Dendritic cell treated with granulocyte-macrophage colony-stimulating factor and Interleukin-4, amounts not matched to agents 40 ng/mL and 50 ng/mL, for 4 days (primary cell): Measurements from ENCODE around the gene KRTAP10-7.
"Not testable (repeated sequence)": the region's sequence is repeated elsewhere in the genome, so short reads cannot be mapped to it uniquely, and the experiment has no call there.

Experiments
- H3K27ac Mint-ChIP-seq: one replicate; pipeline ENCODE4 v1.8.0; 2022; ENCODE audit warnings: mild to moderate bottlenecking, mixed read lengths
- H3K27me3 Mint-ChIP-seq: one replicate; pipeline ENCODE4 v1.8.0; 2022; ENCODE audit warnings: mild to moderate bottlenecking, mixed read lengths
- H3K36me3 Mint-ChIP-seq: one replicate; pipeline ENCODE4 v1.8.0; 2022; ENCODE audit warnings: low read depth, mixed read lengths
- H3K4me1 Mint-ChIP-seq: one replicate; pipeline ENCODE4 v1.8.0; 2022; ENCODE audit warnings: low read depth, mixed read lengths
- H3K4me3 Mint-ChIP-seq: one replicate; pipeline ENCODE4 v1.8.0; 2022; ENCODE audit warnings: mild to moderate bottlenecking, moderate library complexity, mixed read lengths
- H3K9me3 Mint-ChIP-seq: one replicate; pipeline ENCODE4 v1.8.0; 2022; ENCODE audit warnings: mixed read lengths
- intact Hi-C: fragments of 100-400 bp; cut with micrococcal nuclease; formaldehyde crosslinking; loops from one replicate; pipeline ENCODE4 v1.15.0; 2022

KRTAP10-7 gene

GRCh38 chr21:44578371-44579055 is 21.9 kb upstream of the KRTAP10-7 start:
- H3K27me3 Mint-ChIP-seq = peaks cover 48% of the 10 kb centered on the region
- intact Hi-C loops = no loop called here
- H3K9me3 Mint-ChIP-seq = peaks cover 45% of the 10 kb centered on the region
- no peaks in the 10 kb centered on the region for H3K4me1 Mint-ChIP-seq
- H3K36me3 Mint-ChIP-seq = no peaks in the 10 kb centered on the region
- H3K27ac Mint-ChIP-seq = no peak overlapping the region
- no peak overlapping the region for H3K4me3 Mint-ChIP-seq

- Mint-ChIP-seq H3K4me3 (no peak overlapping the region), H3K9me3 (peaks cover 45% of the 10 kb centered on the region), H3K27me3 (peaks cover 42% of the 10 kb centered on the region), H3K27ac (no peak overlapping the region), H3K36me3 (no peaks in the 10 kb centered on the region), H3K4me1 (no peaks in the 10 kb centered on the region)
- intact Hi-C loops = no loop called here
Measured at GRCh38 chr21:44579056-44579832, 21.2 kb upstream of the KRTAP10-7 start.

DNA sequence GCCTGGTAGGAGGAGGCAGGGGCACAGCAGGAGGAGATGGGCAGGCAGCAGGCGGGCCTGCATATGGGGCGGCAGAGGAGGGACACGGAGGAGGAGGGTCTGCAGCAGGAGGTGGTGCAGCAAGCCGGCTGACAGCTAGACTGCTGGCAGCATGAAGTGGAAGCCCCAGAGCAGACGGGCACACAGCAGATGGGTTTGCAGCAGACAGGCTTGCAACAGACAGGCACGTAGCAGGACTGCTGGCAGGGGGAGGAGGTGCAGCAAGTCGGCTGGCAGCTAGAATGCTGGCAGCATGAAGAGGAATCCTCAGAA is 20.6 kb upstream of the KRTAP10-7 start:
- H3K9me3 Mint-ChIP-seq = peaks cover 45% of the 10 kb centered on the region
- H3K27ac Mint-ChIP-seq = no peak overlapping the region
- H3K4me3 Mint-ChIP-seq = no peak overlapping the region
- no peaks in the 10 kb centered on the region for H3K36me3 Mint-ChIP-seq
- no peaks in the 10 kb centered on the region for H3K4me1 Mint-ChIP-seq
- peaks cover 37% of the 10 kb centered on the region for H3K27me3 Mint-ChIP-seq
- intact Hi-C loops = no loop called here

DNA sequence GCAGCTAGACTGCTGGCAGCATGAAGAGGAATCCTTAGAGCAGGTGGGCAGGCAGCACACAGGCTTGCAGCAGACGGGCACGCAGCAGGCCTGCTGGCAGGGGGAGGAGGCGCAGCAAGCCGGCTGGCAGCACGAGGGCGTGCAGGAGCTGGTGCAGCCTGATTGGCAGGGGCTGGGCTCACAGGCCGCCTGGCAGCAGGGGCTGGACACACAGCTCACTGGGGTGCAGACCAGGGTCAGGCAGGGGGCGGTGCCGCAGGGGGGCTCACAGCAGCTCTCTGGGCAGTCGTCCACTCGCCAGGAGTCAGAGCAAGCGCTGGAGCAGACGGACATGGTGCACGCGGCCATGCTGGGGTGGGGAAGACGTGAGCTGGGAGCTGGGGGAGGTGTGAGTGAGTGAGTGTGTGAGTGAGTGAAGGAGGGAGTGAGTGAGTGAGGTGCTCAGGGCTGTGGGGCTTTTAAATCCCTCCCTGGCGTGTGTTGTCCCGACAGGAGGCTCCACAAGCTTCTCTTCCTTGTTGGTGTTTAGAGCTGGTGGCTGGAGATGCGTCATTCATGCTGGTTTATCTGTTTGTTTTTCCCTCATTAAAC is 20.1 kb upstream of the KRTAP10-7 start, which contains the start of gene KRTAP10-5:
Gene KRTAP10-5 (minus strand): TSS at position 374 of the 591 bp plus-strand sequence. CDS start 26 bp downstream, at position 348.
- H3K4me3 Mint-ChIP-seq, intact Hi-C loops, H3K36me3 Mint-ChIP-seq, H3K4me1 Mint-ChIP-seq, H3K27ac Mint-ChIP-seq: not testable (repeated sequence)
- Mint-ChIP-seq H3K9me3 (peaks cover 46% of the 10 kb centered on the region), H3K27me3 (peaks cover 38% of the 10 kb centered on the region)

DNA sequence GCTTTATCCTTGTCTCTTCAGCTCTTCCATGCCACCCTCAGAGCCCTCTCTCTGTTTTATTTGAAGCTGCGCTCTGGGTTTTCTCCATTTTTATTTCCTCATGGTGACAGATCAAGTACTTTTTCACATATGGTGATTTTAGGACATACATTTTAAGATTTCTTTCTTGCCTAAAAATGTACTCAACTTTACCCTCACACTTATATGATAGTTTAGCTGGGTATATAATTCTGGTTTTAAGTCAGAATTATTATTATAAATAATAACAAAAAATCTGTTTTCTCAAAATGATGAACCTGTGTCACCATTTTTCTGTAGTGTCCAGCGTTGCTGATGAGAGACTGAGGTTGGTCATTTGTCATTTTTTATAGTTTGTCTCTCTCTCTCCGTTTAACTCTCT is 19.2 kb upstream of the KRTAP10-7 start:
- intact Hi-C loops = no loop called here
- H3K4me1 Mint-ChIP-seq = no peaks in the 10 kb centered on the region
- peaks cover 53% of the 10 kb centered on the region for H3K9me3 Mint-ChIP-seq
- H3K27me3 Mint-ChIP-seq = peaks cover 41% of the 10 kb centered on the region
- H3K27ac Mint-ChIP-seq = no peak overlapping the region
- no peak overlapping the region for H3K4me3 Mint-ChIP-seq
- no peaks in the 10 kb centered on the region for H3K36me3 Mint-ChIP-seq

DNA sequence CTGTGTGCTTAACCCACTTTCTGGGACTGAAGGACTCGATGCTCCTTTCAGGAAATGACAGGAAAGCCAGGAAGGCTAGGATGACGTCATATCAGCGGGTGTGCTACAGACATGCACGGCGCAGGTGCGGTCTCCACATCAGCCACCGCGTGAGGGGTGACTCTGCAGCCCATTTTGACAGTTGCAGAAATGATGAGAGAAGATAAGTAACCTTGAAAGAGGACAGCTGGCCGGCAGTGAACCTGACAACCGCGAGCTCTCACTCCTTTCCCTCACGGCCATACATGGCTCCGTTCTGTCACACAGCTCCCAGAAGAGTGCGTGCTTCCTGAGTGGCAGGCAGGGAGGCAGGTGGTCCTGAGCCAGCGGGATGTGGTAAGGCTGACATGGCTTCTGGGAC is 18.3 kb upstream of the KRTAP10-7 start:
- H3K36me3 Mint-ChIP-seq = no peaks in the 10 kb centered on the region
- H3K4me1 Mint-ChIP-seq = no peaks in the 10 kb centered on the region
- intact Hi-C loops = no loop called here
- H3K9me3 Mint-ChIP-seq = peaks cover 45% of the 10 kb centered on the region
- H3K4me3 Mint-ChIP-seq = no peak overlapping the region
- peaks cover 44% of the 10 kb centered on the region for H3K27me3 Mint-ChIP-seq
- H3K27ac Mint-ChIP-seq = no peak overlapping the region

DNA sequence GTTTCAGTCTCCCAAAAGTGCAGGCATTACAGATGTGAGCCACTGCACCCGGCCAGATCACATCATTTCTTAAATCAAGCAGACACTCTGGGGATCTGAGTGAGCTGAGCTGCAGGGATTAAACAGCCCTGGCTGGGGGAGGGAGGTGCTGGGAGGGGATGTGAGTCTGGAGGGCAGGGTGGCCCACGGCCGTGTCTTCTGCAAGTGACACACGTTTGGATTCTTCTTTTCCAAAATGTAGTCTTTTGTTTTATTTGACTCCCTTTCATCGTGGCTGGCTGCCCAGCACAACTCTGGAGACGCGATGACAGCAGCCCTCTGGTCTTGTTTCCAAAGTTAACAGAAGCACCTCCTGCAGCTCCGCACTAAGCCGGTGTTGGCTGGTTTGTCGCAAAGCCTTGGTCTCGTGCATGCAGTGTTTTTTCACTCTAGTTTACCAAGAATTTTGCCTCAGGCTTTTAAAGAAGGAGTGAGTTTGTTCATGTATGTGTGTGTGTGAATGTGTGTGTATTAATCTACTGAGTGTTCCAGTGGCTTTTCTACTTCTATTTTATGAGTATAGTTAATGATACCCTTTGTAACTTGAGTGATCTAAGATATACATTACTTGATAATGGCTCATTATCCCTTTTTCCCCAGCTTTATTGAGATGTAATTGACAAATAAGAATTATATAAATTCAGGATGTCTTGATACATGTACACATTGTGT is 17.2 kb upstream of the KRTAP10-7 start:
- Mint-ChIP-seq H3K4me1 (no peaks in the 10 kb centered on the region), H3K36me3 (no peaks in the 10 kb centered on the region), H3K9me3 (peaks cover 39% of the 10 kb centered on the region), H3K27ac (no peak overlapping the region), H3K27me3 (peaks cover 43% of the 10 kb centered on the region), H3K4me3 (no peak overlapping the region)
- intact Hi-C loops = no loop called here

- Mint-ChIP-seq H3K36me3 (no peaks in the 10 kb centered on the region), H3K4me3 (no peak overlapping the region), H3K9me3 (peaks cover 39% of the 10 kb centered on the region), H3K27me3 (peaks cover 43% of the 10 kb centered on the region), H3K27ac (no peak overlapping the region), H3K4me1 (no peaks in the 10 kb centered on the region)
- intact Hi-C loops = no loop called here
Measured at GRCh38 chr21:44583800-44584147, 16.6 kb upstream of the KRTAP10-7 start.

DNA sequence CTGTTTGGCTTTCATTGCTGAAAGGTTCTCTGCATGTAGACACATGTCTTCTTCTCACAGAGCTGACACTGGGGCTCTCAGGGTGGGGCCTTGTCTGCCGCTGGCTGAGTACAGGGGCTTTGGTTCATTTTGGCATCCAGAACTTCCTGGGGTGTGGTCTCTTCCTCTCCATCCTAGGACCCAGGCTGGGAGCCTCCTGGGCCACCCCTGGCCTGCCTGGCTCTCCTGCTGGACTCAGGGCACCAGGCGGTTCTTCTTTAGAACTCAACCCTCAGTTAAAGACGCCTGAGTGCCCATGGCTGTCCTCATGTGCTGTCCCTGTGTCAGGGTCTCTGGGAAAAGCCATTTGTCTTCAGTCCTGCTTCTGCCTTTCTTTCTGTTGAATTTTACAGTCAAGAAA is 14.5 kb upstream of the KRTAP10-7 start:
- Mint-ChIP-seq H3K27ac (no peak overlapping the region), H3K27me3 (peaks cover 28% of the 10 kb centered on the region), H3K4me1 (no peaks in the 10 kb centered on the region), H3K4me3 (no peak overlapping the region), H3K9me3 (peaks cover 24% of the 10 kb centered on the region), H3K36me3 (no peaks in the 10 kb centered on the region)
- intact Hi-C loops = no loop called here

DNA sequence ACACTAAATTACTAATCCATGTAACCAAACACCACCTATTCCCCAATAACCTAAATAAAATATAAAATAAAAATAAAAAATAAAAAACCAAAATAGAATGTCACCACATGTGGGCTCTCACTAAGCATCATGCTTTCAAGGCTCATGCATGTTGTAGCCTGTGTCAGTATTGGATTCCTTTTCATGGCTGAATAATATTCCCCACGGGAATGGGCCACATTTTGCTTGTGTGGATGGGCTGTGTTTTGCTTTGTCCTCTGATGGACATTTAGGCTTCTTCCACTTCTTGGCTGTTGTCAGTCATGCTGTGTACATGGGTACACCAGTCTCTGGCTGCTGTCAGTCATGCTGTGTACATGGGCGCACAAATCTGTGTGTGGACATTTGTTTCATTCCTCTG is 11.3 kb upstream of the KRTAP10-7 start:
- no peak overlapping the region for H3K27ac Mint-ChIP-seq
- intact Hi-C loops = no loop called here
- no peak overlapping the region for H3K4me3 Mint-ChIP-seq
- no peaks in the 10 kb centered on the region for H3K36me3 Mint-ChIP-seq
- H3K27me3 Mint-ChIP-seq = peaks cover 26% of the 10 kb centered on the region
- H3K4me1 Mint-ChIP-seq = no peaks in the 10 kb centered on the region
- peaks cover 8% of the 10 kb centered on the region for H3K9me3 Mint-ChIP-seq

- H3K4me1 Mint-ChIP-seq = no peaks in the 10 kb centered on the region
- H3K36me3 Mint-ChIP-seq = no peaks in the 10 kb centered on the region
- no peak overlapping the region for H3K4me3 Mint-ChIP-seq
- intact Hi-C loops = no loop called here
- H3K9me3 Mint-ChIP-seq = peaks cover 8% of the 10 kb centered on the region
- H3K27ac Mint-ChIP-seq = no peak overlapping the region
- peaks cover 29% of the 10 kb centered on the region for H3K27me3 Mint-ChIP-seq
Measured at GRCh38 chr21:44589586-44590305, 10.7 kb upstream of the KRTAP10-7 start.

GRCh38 chr21:44590311-44590721 is 10.1 kb upstream of the KRTAP10-7 start:
- no peaks in the 10 kb centered on the region for H3K4me1 Mint-ChIP-seq
- intact Hi-C loops = no loop called here
- peaks cover 7% of the 10 kb centered on the region for H3K9me3 Mint-ChIP-seq
- no peak overlapping the region for H3K4me3 Mint-ChIP-seq
- no peak overlapping the region for H3K27ac Mint-ChIP-seq
- peaks cover 24% of the 10 kb centered on the region for H3K27me3 Mint-ChIP-seq
- H3K36me3 Mint-ChIP-seq = no peaks in the 10 kb centered on the region

GRCh38 chr21:44590897-44591800 is 9.2 kb upstream of the KRTAP10-7 start:
- H3K9me3 Mint-ChIP-seq, H3K4me1 Mint-ChIP-seq, H3K36me3 Mint-ChIP-seq, intact Hi-C loops, H3K27ac Mint-ChIP-seq, H3K4me3 Mint-ChIP-seq: not testable (repeated sequence)
- peaks cover 19% of the 10 kb centered on the region for H3K27me3 Mint-ChIP-seq
